Hepatic stellate cell (primary cell): ENCODE measurements around the gene HSD17B14.
A peak's percentile ranks its signal among the peaks of the same experiment; 100 is the strongest.
"Not testable (repeated sequence)": the region's sequence is repeated elsewhere in the genome, so short reads cannot be mapped to it uniquely, and the experiment has no call there.

Experiments
- DNase-seq: peaks from one replicate; pipeline ENCODE4 v3.0.0; 2011; ENCODE audit warnings: low spot score

Gene HSD17B14

DNA sequence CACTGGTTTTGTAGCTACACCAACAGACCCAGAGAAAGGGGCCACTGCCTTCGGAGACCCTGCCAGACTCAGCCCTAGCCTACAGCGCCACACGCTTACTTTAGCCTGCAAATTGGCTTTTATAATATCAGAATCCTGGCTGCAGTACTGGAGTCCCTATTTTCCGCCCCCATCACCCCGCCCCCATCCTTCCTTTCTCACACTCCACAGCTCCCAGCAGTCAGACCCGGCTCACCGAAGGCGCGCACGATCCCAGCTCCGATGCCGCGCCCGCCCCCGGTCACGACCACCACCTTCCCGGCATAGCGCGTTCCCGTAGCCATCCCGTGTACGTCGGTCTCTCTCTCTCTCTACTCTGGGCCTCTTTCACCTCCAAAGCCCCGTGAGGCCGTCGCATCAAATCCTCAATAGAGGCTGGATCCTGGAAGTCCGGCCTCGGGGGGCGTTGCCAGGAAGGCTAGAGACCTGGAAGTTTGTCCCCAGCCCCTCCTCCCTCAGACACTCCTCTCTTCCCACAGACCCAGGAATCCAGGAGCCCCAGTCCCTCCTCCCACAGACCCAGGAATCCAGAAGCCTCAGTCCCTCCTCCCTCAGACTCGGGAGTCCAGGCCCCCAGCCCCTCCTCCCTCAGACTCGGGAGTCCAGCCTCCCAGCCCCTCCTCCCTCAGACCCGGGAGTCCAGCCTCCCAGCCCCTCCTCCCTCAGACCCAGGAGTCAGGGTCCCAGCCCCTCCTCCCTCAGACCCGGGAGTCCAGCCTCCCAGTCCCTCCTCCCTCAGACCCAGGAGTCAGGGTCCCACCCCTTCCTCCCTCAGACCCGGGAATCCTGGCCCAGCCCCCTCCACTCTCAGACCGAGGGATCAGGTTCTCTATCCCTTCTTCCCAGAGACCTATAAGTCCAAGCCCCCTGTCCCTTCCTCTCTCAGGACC lies at the start of gene HSD17B14:
TSS of gene HSD17B14 (minus strand) at position 403 of the 929 bp plus-strand sequence. CDS start at position 323, 80 bp downstream.
- DNase-seq = no peak

DNA sequence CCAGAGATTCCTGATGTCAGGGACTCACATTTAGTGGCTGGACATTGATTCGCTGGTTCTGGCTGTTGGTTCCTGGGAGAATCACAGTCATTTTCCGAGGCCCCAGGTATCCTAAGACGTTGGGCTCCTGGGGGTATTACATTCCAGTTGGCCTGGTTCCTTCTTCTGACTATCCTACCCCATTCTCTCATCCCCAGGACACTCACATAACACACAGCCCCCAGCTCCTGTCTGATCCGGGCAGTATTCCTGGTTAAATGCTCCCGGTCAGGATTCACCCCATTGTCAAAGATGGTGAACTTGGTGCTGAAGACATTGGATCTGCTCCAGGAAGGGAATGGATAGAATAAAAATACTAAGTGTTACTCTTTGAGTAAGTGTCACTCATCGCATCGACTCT lies 47.4 kb upstream of the HSD17B14 start:
- DNase-seq = no peak

DNA sequence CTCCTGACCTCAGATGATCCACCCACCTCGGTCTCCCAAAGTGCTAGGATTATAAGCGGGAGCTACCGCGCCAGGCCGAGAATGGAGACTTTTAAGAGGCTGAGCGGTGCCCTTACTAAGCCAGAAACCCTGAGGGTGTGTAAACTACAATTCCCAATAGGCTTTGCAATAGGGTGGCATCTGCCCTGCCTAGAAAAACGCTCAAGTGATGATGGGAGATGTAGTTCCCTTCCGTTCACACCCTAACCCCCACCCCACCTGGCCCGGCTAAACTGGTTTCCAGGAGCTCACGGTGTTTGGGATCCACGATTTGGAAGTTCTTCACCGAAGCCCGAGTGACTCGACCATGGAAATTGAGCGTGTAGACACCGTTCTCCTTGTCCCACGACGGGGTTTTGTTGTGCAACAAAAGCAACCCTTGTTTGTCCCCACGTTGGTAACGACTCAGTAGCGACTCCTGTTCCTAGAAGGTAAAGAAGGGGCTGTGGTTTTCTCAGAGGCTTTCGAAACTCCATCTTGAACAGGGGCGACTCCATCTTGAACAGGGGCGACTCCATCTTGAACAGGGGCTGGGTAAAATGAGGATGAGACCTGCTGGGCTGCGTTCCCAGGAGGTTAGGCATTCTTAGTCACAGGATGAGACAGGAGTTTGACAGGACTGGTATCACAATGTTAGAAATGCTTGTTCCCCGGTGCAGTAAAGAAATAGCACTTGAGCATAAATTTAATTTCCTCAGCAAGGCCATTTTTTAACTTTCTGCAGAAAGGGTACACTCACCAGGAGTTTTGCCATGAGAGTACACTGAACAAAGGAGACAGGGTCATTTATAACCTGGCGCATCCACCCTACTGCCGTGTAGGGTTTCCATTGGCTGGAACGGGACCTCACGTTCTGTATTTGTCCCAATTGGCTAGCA lies 45.7 kb upstream of the HSD17B14 start:
- DNase-seq = no peak

DNA sequence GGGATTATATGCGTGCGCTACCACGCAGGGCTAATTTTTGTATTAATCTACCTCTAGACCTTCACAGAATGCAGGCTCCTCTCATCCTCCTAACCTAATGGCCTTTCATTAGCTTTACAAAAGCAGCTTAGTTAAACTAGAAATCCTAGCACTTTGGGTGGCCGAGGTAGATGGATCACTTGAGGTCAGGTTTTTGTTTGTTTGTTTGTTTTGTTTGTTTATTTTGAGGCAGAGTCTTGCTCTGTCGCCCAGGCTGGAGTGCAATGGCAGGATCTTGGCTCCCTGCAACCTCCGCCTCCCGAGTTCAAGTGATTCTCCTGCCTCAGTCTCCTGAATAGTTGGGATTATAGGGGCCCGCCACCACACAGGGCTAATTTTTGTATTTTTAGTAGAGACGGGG lies 43.4 kb upstream of the HSD17B14 start:
- DNase-seq = not testable (repeated sequence)

DNA sequence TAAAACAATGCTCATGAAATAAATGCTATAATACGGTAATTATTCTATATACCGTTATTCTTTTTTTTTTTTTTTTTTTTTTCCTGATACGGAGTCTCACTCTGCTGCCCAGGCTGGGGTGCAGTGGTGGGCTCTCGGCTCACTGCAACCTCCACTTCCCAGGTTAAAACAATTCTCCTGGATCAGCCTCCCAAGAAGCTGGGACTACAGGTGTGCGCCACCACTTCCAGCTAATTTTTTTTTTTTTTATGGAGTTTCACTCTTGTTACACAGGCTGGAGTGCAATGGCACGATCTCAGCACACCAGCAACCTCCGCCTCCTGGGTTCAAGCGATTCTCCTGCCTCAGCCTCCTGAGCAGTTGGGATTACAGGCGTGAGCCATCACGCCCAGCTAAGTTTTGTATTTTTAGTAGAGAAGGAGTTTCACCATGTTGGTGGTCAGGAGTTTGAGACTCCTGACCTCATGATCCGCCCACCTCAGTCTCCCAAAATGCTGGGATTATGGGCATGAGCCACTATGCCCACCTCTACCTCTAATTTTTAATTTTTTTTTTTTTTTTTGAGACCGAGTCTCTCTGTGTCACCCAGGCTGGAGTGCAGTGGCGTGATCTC lies 42.8 kb upstream of the HSD17B14 start:
- DNase-seq = no peak

DNA sequence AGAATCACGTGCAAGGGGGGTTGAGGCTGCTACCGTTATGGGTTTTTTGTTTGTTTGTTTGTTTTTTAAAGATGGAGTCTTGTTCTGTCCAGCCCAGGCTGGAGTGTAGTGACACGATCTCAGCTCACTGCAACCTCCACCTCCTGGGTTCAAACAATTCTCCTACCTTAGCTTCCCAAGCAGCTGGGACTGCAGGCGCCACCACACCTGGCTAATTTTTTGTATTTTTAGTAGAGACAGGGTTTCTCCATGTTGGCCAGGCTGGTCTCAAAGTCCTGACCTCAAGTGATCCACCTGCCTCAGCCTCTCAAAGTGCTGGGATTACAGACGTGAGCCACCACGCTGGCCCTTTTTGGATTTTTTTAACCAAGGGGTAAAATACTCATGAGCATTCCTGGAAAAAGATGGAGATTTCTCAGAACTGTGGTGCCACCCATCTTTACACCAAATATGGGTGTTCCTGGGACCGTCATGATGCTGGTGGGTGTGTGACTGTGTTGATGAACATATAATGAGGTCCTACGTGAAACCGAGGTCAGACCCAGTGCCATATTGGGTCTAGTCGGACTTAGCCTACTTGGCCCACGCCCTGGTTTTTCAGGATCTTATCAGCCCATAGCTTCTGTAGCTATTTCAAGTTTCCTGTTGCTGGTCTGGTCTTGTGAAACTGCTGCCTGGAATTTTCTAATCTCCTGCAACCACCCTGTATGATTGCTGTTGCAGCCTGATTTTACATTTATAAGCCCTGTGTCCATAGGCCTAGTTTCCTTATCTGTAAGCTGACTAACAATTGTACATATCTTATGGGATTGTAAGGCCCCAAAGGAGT lies 42.1 kb upstream of the HSD17B14 start:
- no peak for DNase-seq

DNA sequence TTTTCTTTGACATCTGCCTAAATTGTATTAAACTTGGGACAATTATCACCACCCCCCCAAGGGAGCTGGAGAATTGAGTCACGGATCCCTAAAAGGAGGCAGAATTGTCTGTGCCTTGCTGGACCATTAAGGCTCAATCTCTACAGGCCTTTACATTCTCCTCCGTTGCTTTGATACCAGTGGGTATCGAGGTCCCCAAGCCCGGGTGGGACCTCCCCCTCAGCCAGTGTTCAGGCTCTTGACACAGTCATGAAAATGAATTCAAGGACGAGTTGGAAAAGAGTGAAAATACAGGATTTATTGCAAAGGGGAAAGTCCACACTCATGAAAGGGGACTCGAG lies 41.5 kb upstream of the HSD17B14 start:
- DNase-seq = no peak

DNA sequence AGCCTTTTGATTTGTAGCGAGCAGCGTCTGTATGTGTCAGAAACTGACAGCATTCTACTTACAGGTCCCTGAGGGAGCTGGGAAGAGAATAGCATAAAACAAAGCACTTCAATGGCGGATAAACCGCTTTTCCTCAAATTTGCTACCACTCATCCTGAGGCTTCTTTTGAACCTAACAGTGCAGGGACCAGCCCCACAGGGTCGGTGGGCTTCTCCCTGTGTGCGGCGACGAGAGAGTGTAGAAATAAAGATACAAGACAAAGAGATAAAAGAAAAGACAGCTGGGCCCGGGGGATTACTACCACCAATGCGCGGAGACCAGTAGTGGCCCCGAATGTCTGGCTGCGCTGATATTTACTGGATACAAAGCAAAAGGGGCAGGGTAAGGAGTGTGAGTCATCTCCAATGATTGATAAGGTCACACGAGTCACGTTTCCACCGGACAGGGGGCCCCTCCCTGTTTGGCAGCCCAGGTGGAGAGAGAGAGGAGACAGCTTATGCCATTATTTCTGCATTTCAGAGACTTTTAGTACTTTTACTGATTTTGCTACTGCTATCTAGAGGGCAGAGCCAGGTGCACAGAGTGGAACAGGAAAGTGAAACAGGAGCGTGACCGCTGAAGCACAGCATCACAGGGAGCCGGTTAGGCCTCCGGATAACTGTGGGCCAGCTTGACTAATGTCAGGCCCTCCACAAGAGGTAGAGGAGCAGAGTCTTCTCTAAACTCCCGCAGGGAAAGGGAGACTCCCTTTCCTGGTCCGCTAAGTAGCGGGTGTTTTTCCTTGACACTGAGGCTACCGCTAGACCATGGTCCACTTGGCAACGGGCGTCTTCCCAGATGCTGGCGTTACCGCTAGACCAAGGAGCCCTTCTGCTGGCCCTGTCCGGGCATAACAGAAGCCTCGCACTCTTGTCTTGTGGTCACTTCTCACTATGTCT lies 40.0 kb upstream of the HSD17B14 start:
- not testable (repeated sequence) for DNase-seq

DNA sequence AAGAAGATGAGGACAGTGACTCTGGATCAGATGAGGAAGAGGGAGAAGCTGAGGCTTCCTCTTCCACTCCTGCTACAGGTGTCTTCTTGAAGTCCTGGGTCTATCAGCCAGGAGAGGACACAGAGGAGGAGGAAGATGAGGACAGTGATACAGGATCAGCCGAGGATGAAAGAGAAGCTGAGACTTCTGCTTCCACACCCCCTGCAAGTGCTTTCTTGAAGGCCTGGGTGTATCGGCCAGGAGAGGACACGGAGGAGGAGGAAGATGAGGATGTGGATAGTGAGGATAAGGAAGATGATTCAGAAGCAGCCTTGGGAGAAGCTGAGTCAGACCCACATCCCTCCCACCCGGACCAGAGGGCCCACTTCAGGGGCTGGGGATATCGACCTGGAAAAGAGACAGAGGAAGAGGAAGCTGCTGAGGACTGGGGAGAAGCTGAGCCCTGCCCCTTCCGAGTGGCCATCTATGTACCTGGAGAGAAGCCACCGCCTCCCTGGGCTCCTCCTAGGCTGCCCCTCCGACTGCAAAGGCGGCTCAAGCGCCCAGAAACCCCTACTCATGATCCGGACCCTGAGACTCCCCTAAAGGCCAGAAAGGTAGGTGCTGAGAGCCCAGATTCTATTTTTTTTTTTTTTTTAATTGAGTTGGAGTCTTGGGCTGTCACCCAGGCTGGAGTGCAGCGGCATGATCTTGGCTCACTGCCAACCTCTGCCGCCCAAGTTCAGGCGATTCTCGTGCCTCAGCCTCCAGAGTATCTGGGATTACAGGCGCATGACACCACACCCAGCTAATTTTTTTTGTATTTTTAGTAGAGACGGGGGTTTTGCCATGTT lies 38.2 kb upstream of the HSD17B14 start:
- DNase-seq = peak; percentile 41

DNA sequence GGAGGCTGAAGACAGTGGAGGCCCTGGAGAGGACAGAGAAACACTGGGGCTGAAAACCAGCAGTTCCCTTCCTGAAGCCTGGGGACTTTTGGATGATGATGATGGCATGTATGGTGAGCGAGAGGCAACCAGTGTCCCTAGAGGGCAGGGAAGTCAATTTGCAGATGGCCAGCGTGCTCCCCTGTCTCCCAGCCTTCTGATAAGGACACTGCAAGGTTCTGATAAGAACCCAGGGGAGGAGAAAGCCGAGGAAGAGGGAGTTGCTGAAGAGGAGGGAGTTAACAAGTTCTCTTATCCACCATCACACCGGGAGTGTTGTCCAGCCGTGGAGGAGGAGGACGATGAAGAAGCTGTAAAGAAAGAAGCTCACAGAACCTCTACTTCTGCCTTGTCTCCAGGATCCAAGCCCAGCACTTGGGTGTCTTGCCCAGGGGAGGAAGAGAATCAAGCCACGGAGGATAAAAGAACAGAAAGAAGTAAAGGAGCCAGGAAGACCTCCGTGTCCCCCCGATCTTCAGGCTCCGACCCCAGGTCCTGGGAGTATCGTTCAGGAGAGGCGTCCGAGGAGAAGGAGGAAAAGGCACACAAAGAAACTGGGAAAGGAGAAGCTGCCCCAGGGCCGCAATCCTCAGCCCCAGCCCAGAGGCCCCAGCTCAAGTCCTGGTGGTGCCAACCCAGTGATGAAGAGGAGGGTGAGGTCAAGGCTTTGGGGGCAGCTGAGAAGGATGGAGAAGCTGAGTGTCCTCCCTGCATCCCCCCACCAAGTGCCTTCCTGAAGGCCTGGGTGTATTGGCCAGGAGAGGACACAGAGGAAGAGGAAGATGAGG lies 37.4 kb upstream of the HSD17B14 start:
- DNase-seq = peak; percentile 32

DNA sequence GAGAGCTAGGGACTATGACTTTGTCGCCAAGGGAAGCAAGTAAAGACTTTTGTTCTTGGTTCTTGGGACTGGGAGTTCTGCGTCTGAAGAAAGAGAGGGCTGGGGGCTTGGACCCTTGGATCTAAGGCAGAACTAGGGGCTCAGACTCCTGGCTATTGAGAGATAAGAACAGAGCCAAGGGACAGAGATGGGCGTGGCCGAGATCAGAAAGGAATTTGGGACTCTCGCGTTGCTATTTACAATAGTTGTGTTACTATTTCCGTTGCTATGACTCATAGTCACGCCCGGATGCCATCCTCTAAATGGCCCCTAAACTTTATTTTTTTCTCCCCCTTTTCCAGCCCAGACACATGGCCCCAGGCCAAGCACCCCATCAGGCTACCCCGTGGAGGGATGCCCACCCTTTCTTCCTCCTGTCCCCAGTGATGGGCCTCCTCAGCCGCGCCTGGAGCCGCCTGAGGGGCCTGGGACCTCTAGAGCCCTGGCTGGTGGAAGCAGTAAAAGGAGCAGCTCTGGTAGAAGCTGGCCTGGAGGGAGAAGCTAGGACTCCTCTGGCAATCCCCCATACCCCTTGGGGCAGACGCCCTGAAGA lies 36.7 kb upstream of the HSD17B14 start:
- DNase-seq = peak; percentile 93

DNA sequence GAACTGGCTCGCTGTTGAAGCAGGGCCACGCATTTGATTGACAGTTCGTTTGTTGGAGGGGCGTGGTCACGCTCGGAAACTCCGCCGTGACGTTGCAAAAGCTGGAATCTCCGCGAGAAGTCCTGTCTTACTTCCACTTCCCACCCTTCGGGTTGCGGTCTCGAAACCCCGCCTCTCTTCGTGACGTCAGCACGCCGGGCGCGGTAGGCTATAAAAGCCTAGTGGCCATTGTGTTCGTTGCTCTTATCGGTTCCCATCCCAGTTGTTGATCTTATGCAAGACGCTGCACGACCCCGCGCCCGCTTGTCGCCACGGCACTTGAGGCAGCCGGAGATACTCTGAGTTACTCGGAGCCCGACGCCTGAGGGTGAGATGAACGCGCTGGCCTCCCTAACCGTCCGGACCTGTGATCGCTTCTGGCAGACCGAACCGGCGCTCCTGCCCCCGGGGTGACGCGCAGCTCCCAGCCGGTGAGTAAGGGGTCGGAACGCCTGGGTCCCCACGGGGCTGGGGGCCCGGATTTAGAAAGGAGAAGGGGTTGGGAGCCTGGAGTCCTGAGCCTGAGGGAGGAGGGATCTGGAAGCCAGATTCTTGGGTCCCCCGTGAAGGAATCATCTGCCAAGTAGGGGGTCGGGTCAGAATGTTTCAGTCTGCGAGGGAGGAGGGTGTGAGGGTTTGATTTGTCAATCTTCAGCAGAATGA lies 36.0 kb upstream of the HSD17B14 start, which contains the start of gene PPP1R15A:
TSS of gene PPP1R15A (plus strand) at position 240 of the 702 bp plus-strand sequence. CDS start 813 bp downstream, outside the sequence.
- DNase-seq = peak; percentile 96

DNA sequence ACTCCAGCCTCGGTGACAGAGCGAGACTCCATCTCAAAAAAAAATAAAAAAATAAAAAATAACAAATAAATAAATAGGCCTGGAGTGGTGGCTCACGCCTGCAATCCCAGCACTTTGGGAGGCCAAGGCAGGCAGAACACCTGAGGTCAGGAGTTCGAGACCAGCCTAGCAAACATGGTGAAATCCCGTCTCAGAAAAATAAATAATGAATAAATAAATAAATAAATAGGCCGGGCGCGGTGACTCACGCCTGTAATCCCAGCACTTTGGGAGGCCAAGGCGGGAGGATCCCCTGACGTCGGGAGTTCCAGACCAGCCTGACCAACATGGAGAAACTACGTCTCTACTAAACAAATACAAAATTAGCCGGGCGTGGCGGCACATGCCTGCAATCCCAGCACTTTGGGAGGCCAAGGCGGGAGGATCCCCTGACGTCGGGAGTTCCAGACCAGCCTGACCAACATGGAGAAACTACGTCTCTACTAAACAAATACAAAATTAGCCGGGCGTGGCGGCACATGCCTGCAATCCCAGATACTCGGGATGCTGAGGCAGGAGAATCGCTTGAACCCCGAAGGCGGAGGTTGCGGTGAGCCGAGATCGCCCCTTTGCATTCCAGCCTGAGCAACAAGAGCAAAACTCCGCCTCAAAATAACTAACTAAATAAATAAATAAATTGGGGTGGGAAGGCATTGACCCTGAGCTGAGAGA lies 35.3 kb upstream of the HSD17B14 start:
- DNase-seq = not testable (repeated sequence)

DNA sequence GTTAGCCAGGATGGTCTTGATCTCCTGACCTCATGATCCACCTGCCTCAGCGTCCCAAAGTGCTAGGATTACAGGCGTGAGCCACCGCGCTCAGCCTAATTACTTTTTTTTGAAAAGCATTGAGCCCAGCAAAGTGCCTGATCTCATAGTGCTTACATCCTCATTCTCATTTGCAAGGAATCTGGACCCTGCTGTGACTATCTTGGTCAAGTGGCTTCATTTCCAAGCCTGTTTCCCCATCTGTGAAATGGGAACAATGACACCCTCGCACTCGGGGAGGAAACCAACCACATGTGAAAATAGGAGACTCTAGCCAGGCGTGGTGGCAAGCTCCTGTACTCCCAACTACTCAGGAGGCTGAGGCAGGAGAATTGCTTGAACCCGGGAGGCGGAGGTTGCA lies 33.8 kb upstream of the HSD17B14 start:
- DNase-seq = no peak

DNA sequence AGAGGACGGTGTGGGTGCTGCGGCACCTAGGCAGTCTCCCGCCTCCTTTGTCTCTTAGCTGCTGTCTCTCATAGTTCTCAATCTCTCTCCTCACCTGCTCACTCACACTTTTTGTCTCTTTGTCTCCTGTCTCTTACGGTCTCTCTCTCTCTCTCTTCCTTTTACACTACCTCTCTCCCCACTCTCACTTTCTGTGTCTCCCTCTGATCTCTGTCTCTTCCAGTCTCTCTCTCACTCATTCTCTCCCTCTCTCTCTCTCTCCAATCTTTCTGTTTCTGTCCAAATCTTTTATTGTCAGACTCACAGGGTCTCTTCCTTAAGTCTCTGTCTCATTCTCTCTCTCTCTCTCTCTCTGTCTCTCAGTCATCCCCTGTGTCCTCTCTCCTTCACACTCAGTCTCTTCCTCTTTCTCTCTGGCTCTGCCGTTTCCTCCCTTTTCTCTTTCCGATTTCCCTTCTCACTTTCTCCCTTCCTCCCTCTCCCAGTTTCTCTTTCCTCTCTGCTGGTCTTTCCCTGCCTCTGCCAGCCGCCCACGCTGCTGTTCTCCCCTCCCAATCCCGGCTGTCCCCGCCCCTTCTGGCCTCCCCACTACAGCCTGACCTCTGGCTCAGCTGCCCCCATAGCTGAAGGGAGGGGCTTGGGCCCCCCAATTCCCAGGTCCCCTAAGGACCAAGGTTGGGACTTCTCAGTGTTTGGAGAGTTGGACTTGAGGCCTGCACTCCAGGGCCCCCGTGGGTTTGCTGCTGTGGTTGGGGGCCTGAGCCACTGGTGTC lies 32.0 kb upstream of the HSD17B14 start, which contains the start of gene PLEKHA4:
TSS of gene PLEKHA4 (minus strand) at position 504 of the 773 bp plus-strand sequence. CDS start 997 bp downstream, outside the sequence.
- peak; percentile 71 for DNase-seq

DNA sequence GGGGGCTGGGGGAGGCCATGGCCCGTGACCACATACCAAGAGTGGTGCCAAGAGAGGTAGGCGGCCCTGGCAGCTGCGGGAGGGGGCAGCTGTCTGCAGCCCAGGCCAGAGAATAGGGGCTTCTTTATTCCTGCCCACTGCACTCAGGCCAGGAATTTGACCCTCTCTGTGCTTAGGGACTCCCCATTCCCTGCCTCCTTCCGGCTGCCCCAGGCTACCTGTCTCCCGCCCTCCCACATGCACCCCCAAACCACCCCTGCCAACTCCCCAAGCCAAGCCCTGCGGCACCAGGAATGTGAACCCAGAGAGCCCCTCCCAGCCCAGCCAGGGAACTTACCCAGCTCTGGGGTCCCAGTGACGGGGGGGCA lies 31.4 kb upstream of the HSD17B14 start:
- peak; percentile 31 for DNase-seq
